Measurements from ENCODE around the gene FAM9C.

The FAM9C gene

GRCh38 chrX:12992544-12993118, 51.8 kb downstream of the FAM9C start:
- Histone ChIP-seq H3K36me3 (ENCODE audit: control insufficient read depth in 2 of 2, insufficient read depth in 1 of 2, low read length in 2 of 2) (no peaks in the 10 kb centered on the region), H3K9me3 (ENCODE audit: control insufficient read depth, insufficient read depth, low read depth, low read length) (no peaks in the 10 kb centered on the region), H3K27ac (ENCODE audit: extremely low read depth, low read depth, low read length) (no peak overlapping the region), H3K4me3 (ENCODE audit: low read depth, low read length) (no peak overlapping the region), H3K4me1 (ENCODE audit: control insufficient read depth, insufficient read depth, low read length) (peaks cover 8% of the 10 kb centered on the region)
- no peak for TF ChIP-seq ZFP37 (tag by site-specific recombination; IDR thresholded peaks at IDR 0.05)
- no peak for TF ChIP-seq ZBTB10 (tag by site-specific recombination; IDR thresholded peaks at IDR 0.05)
- TF ChIP-seq ZNF701 (tag by site-specific recombination; IDR thresholded peaks at IDR 0.05) = no peak
- no peak for TF ChIP-seq GLIS1 (tag by site-specific recombination; IDR thresholded peaks at IDR 0.05)
- ChIA-PET CTCF (interaction anchor here (0.5 to 1.1 kb wide), 3 partner anchors 46 to 212 kb away, joined by 3 to 7 read pairs (median 3); no protein-coding TSS in a partner anchor), POLR2A (interaction anchor here (1.3 to 2.0 kb wide), 2 partner anchors 17 to 46 kb away, joined by 5 read pairs; no protein-coding TSS in a partner anchor)

GRCh38 chrX:12991575-12991974, 52.8 kb downstream of the FAM9C start:
- CTCF ChIA-PET = interaction anchor here (0.6 kb wide), 1 partner anchor 37 kb away, joined by 3 read pairs; no protein-coding TSS in a partner anchor
- POLR2A ChIA-PET = interaction anchor here (0.6 to 2.0 kb wide), 5 partner anchors 13 to 498 kb away, joined by 3 to 5 read pairs (median 3); no protein-coding TSS in a partner anchor
- Histone ChIP-seq H3K9me3 (ENCODE audit: control insufficient read depth, insufficient read depth, low read depth, low read length) (no peaks in the 10 kb centered on the region), H3K36me3 (ENCODE audit: control insufficient read depth in 2 of 2, insufficient read depth in 1 of 2, low read length in 2 of 2) (no peaks in the 10 kb centered on the region), H3K27ac (ENCODE audit: extremely low read depth, low read depth, low read length) (no peak overlapping the region), H3K4me1 (ENCODE audit: control insufficient read depth, insufficient read depth, low read length) (peaks cover 8% of the 10 kb centered on the region), H3K4me3 (ENCODE audit: low read depth, low read length) (no peak overlapping the region)
- TF ChIP-seq OVOL3 (tag by site-specific recombination; IDR thresholded peaks at IDR 0.05) = no peak
- no peak for TF ChIP-seq SP3 (tag by site-specific recombination; IDR thresholded peaks at IDR 0.05)

GRCh38 chrX:12989461-12989860, 55.0 kb downstream of the FAM9C start:
- Histone ChIP-seq H3K4me3 (ENCODE audit: low read depth, low read length) (no peak overlapping the region), H3K27ac (ENCODE audit: extremely low read depth, low read depth, low read length) (no peak overlapping the region), H3K36me3 (ENCODE audit: control insufficient read depth in 2 of 2, insufficient read depth in 1 of 2, low read length in 2 of 2) (no peaks in the 10 kb centered on the region), H3K4me1 (ENCODE audit: control insufficient read depth, insufficient read depth, low read length) (peaks cover 17% of the 10 kb centered on the region), H3K9me3 (ENCODE audit: control insufficient read depth, insufficient read depth, low read depth, low read length) (no peaks in the 10 kb centered on the region)
- POLR2A ChIA-PET = interaction anchor here (1.1 kb wide), 1 partner anchor 15 kb away, joined by 3 read pairs; the partner anchor contains the start of gene TMSB4X
- CTCF ChIA-PET = interaction anchor here (1.2 kb wide), 1 partner anchor 43 kb away, joined by 4 read pairs; no protein-coding TSS in a partner anchor
- TF ChIP-seq ZSCAN30 (tag by site-specific recombination; IDR thresholded peaks at IDR 0.05) = no peak
- no peak for TF ChIP-seq ZNF354C (tag by site-specific recombination; IDR thresholded peaks at IDR 0.05; ENCODE audit: borderline replicate concordance, low read depth)
- TF ChIP-seq ZNF350 (tag by site-specific recombination; IDR thresholded peaks at IDR 0.05) = no peak
- no peak for TF ChIP-seq ZNF121 (tag by site-specific recombination; IDR thresholded peaks at IDR 0.05)
- TF ChIP-seq MZF1 (tag by site-specific recombination; IDR thresholded peaks at IDR 0.05; ENCODE audit: borderline replicate concordance) = no peak
- no peak for TF ChIP-seq WT1 (tag by site-specific recombination; IDR thresholded peaks at IDR 0.05)
- no peak for TF ChIP-seq ZNF747 (tag by site-specific recombination; IDR thresholded peaks at IDR 0.05)

DNA sequence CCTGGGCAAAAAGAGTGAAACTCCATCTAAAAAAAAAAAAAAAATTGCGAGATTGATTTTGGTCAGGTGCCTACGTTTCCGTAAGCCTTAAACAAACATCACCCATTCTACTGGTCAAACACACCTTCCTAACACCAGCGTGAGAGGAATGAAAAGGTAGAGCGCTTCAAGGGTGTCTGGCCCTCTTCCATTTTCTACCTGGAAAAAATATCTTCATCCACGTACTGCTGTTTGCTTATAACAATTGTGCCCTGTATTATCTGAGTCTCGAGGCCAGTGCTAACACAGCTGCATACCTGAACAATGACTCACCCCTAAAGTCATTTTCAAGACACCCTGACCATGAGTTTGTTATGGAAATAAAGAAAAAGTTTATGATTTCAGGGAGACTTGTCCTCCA, 55.6 kb downstream of the FAM9C start:
- ChIA-PET POLR2A (interaction anchor here (1.1 kb wide), 1 partner anchor 14 kb away, joined by 3 read pairs; the partner anchor contains the start of gene TMSB4X), CTCF (interaction anchor here (1.2 kb wide), 1 partner anchor 42 kb away, joined by 4 read pairs; no protein-coding TSS in a partner anchor)
- Histone ChIP-seq H3K4me3 (ENCODE audit: low read depth, low read length) (no peak overlapping the region), H3K4me1 (ENCODE audit: control insufficient read depth, insufficient read depth, low read length) (peaks cover 11% of the 10 kb centered on the region), H3K36me3 (ENCODE audit: control insufficient read depth in 2 of 2, insufficient read depth in 1 of 2, low read length in 2 of 2) (no peaks in the 10 kb centered on the region), H3K27ac (ENCODE audit: extremely low read depth, low read depth, low read length) (no peak overlapping the region), H3K9me3 (ENCODE audit: control insufficient read depth, insufficient read depth, low read depth, low read length) (no peaks in the 10 kb centered on the region)
- TF ChIP-seq HOXA7 (CRISPR knock-in tag; IDR thresholded peaks at IDR 0.05; ENCODE audit: borderline replicate concordance) (no peak), ZNF623 (tag by site-specific recombination; IDR thresholded peaks at IDR 0.05) (no peak), ZFP37 (tag by site-specific recombination; IDR thresholded peaks at IDR 0.05) (no peak), SCRT1 (tag by site-specific recombination; IDR thresholded peaks at IDR 0.05; ENCODE audit: borderline replicate concordance) (no peak), ZNF561 (tag by site-specific recombination; IDR thresholded peaks at IDR 0.05; ENCODE audit: borderline replicate concordance) (no peak), ZNF140 (tag by site-specific recombination; IDR thresholded peaks at IDR 0.05) (no peak), ZSCAN4 (tag by site-specific recombination; IDR thresholded peaks at IDR 0.05) (no peak), ZBTB11 (tag by site-specific recombination; conservative IDR thresholded peaks at IDR 0.05; ENCODE audit: low read depth) (no peak), WT1 (tag by site-specific recombination; IDR thresholded peaks at IDR 0.05) (no peak), ZNF354C (tag by site-specific recombination; IDR thresholded peaks at IDR 0.05; ENCODE audit: borderline replicate concordance, low read depth) (no peak)
